Nephron progenitor cell (in vitro differentiated cells): ENCODE measurements around the gene INPP5A.

Experiments
- DNase-seq: peaks from one replicate; pipeline ENCODE4 v3.0.0; 2021
- H3K27ac Mint-ChIP-seq: 2 replicates; pipeline ENCODE4 v1.8.0; 2021; ENCODE audit warnings: mild to moderate bottlenecking, moderate library complexity, mixed read lengths
- H3K27me3 Mint-ChIP-seq: 2 replicates; pipeline ENCODE4 v1.8.0; 2021; ENCODE audit warnings: mild to moderate bottlenecking, low read depth, mixed read lengths; ENCODE audit not compliant: poor library complexity
- H3K36me3 Mint-ChIP-seq: 2 replicates; pipeline ENCODE4 v1.8.0; 2021; ENCODE audit warnings: low read depth, mixed read lengths
- H3K4me1 Mint-ChIP-seq: 2 replicates; pipeline ENCODE4 v1.8.0; 2021; ENCODE audit warnings: mixed read lengths
- H3K4me3 Mint-ChIP-seq: 2 replicates; pipeline ENCODE4 v1.8.0; 2021; ENCODE audit warnings: mild to moderate bottlenecking, moderate library complexity, mixed read lengths
- H3K9me3 Mint-ChIP-seq: 2 replicates; pipeline ENCODE4 v1.8.0; 2021; ENCODE audit warnings: mild to moderate bottlenecking, moderate library complexity, mixed read lengths
- CTCF ChIP-seq: fragments of 200-600 bp; sonication (generic); IDR thresholded peaks from 2 replicates; pipeline ENCODE4 v1.5.0; 2021; ENCODE audit warnings: antibody characterized with exemption

INPP5A gene

DNA sequence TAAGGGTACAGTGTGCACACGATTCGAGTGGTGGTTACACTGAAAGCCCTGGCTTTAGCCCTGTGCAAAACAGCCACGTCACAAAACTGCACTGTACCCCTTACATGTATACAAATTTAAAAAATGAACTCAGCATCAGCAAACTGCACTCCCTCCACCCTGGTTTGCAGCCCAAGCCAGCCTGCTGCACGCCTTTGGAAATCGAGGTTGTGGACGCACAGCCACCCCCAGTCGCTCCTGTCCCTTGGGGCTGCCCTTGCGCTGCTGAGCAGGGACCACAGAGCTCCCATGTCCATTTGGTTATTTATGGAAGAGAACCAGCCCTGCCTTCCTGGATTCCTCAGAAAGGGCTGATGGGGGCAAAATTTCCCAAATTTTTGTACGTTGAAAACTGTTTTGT is 98.8 kb downstream of the INPP5A start:
- Mint-ChIP-seq H3K36me3 (peaks cover 14% of the 10 kb centered on the region), H3K4me1 (peaks cover 22% of the 10 kb centered on the region), H3K4me3 (no peak overlapping the region), H3K27me3 (peaks cover 19% of the 10 kb centered on the region), H3K27ac (no peak overlapping the region), H3K9me3 (peaks cover 23% of the 10 kb centered on the region)
- DNase-seq: no peak
- TF ChIP-seq CTCF: no peak

DNA sequence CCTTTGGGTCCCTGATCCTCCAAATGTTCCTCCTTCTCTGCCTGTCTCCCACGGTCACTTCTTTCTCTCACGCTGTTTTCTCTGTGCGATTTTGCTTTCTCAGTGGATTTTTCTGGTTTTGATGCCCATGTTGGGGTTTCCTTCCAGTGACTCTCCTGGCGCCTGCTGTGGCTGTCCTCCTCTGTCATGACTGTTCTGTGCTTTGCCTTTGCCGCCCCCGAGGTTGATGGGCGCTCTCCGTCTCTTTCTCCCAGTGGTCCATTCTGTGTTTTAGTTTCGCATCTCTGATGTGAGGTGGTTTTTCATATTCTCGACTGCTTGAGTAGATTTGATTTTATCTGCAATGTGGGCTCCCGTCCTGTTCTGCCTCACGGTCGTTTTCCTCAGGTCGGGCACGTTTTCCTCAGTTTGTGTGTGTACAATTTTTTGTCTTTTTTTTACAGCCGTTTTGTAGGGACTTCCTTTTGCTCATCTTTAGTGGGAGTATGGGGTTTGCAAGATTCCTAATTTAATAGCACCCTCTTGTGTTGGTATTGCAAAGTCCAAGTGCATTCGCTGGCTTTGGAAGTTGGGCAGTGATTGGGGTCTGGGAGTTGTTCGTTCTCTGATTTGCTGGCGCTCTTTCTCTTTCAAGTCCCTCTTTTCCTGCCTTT is 100.0 kb downstream of the INPP5A start:
- peak; percentile 61 for TF ChIP-seq CTCF

GRCh38 chr10:132638130-132638515 is 100.5 kb downstream of the INPP5A start:
- H3K4me3 Mint-ChIP-seq: no peak overlapping the region
- no peak overlapping the region for H3K27ac Mint-ChIP-seq
- H3K9me3 Mint-ChIP-seq: peaks cover 23% of the 10 kb centered on the region
- no peak for TF ChIP-seq CTCF
- H3K36me3 Mint-ChIP-seq: peaks cover 14% of the 10 kb centered on the region
- DNase-seq: no peak
- peaks cover 19% of the 10 kb centered on the region for H3K27me3 Mint-ChIP-seq
- H3K4me1 Mint-ChIP-seq: peaks cover 30% of the 10 kb centered on the region

More for the DNA sequence above, 100.0 kb downstream of the INPP5A start:
- peak; percentile 41 for DNase-seq
- Mint-ChIP-seq H3K4me1 (peaks cover 26% of the 10 kb centered on the region), H3K27me3 (peaks cover 19% of the 10 kb centered on the region), H3K4me3 (no peak overlapping the region), H3K36me3 (peaks cover 14% of the 10 kb centered on the region), H3K27ac (no peak overlapping the region), H3K9me3 (peaks cover 23% of the 10 kb centered on the region)

GRCh38 chr10:132639470-132639869 is 101.9 kb downstream of the INPP5A start:
- Mint-ChIP-seq H3K4me3 (no peak overlapping the region), H3K4me1 (peaks cover 30% of the 10 kb centered on the region), H3K27ac (no peak overlapping the region), H3K9me3 (peaks cover 23% of the 10 kb centered on the region), H3K27me3 (peaks cover 15% of the 10 kb centered on the region), H3K36me3 (peaks cover 14% of the 10 kb centered on the region)
- DNase-seq: no peak
- no peak for TF ChIP-seq CTCF

DNA sequence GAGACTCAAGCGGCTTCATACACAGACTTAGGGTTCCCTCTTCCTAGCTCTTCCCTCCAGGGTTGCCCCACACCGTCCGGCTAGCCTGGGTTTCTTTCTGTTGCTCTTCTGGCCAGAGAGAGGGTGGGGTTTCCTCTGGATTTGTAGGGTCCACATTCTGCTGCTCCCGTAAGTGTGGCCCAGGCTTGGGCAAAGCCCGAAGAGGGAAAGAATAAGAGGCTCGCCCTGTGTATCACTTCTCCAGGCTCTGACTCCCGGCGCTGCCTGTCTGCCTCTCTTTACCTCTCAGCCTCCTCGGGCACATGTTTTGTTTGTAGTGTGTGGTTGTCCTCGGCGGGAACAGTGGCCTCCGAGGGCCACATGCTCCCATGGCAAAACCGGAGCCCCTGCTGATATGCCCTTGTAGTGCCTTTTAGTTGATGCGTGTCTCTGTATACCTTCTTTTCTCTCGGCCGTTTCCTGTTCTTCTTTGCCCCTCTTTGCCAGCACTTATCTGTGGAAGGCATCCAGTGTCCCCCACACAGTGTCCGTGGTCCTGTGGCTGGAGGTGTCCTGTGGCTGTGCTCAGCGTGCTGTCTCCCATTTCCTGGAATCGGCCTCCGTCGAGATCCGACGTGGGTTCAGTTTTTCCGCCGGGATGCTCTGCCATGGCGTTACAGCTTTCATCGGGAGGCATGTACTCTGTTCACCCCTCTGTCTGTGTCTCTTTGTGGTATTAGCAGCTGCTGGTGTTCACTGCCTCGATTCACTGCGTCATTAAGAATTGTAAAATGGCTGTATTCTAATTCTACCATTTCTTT is 102.9 kb downstream of the INPP5A start:
- Mint-ChIP-seq H3K27ac (no peak overlapping the region), H3K36me3 (peaks cover 14% of the 10 kb centered on the region), H3K9me3 (peaks cover 23% of the 10 kb centered on the region), H3K4me1 (peaks cover 30% of the 10 kb centered on the region), H3K27me3 (peaks cover 15% of the 10 kb centered on the region), H3K4me3 (no peak overlapping the region)
- no peak for TF ChIP-seq CTCF
- no peak for DNase-seq
